Esophagus squamous epithelium (tissue), 5 donors: ENCODE results near the gene ABHD12. TPM values are rescaled to one million over a fixed set of nuclear protein-coding genes. Genes with fewer than 3 reads are reported as not detected.

Source experiments
- DNase-seq: peaks from one replicate; lab custom pipeline; 2025; lab: John Stamatoyannopoulos, UW
- H3K27ac ChIP-seq, 4 donors: fragments of 200-600 bp; sonication (generic); one replicate each; pipeline ENCODE4 v1.5.1; 2016 to 2019; ENCODE audit warnings: mild to moderate bottlenecking in 1 of 4
- H3K27me3 ChIP-seq, 4 donors: fragments of 200-600 bp; sonication (generic); 1 replicate in 3 of 4; 2 replicates in 1 of 4; pipeline versions ENCODE4 v1.5.1 to v1.6.0; 2017 to 2021; ENCODE audit warnings: antibody characterized with exemption in 1 of 4
- H3K36me3 ChIP-seq, 3 donors: fragments of 200-600 bp; sonication (generic); one replicate each; pipeline ENCODE4 v1.5.1; 2016 to 2019
- H3K4me1 ChIP-seq, 3 donors: fragments of 200-600 bp; sonication (generic); one replicate each; pipeline ENCODE4 v1.5.1; 2017 to 2019
- H3K4me3 ChIP-seq, 4 donors: fragments of 200-600 bp; sonication (generic); 1 replicate in 3 of 4; 2 replicates in 1 of 4; pipeline ENCODE4 v1.5.1; 2016 to 2019; ENCODE audit warnings: mild to moderate bottlenecking in 2 of 4, moderate library complexity in 1 of 4
- H3K9me3 ChIP-seq, 3 donors: fragments of 200-600 bp; sonication (generic); one replicate each; pipeline ENCODE4 v1.5.1; 2016 to 2019
- POLR2A ChIP-seq, 4 donors: fragments of 450-650 bp; IDR thresholded peaks; one replicate each; pipeline ENCODE4 v1.6.1; 2017; ENCODE audit warnings: antibody characterized with exemption in 4 of 4, mild to moderate bottlenecking in 4 of 4, moderate library complexity in 3 of 4
- WGBS, 2 donors: methylation state at CpG; one replicate each; pipeline ENCODE4 v1.1.5; 2018; 5-methylcytosine and 5-hydroxymethylcytosine counted together
- intact Hi-C: fragments of 100-400 bp; cut with DNase I; formaldehyde crosslinking; loops from one replicate; pipeline ENCODE4 v1.15.0; 2022
- total RNA-seq, 4 donors: library from RNA; depleted of rRNA; stranded (reverse); fragments of >200 nt; gene quantifications; one replicate each; pipeline ENCODE4 v1.1.0, GENCODE V29; 2016
- TF ChIP-seq, protein P1 (sequence below), 6 experiments: fragments of 450-650 bp in 4 of 6; fragments of 200-600 bp in 2 of 6; sonication (generic) in 2 of 6; IDR thresholded peaks; one replicate each; pipeline ENCODE4 v1.5.1; 2016 to 2019; ENCODE audit warnings: antibody characterized with exemption in 6 of 6, mild to moderate bottlenecking in 4 of 6, moderate library complexity in 4 of 6
- donor health status: DM: yes; HTN: yes; CAD: no.

ABHD12 gene
- total RNA-seq, 4 donors from 2014 or later, result 23.8 to 62.1 (median 36.4) TPM

DNA sequence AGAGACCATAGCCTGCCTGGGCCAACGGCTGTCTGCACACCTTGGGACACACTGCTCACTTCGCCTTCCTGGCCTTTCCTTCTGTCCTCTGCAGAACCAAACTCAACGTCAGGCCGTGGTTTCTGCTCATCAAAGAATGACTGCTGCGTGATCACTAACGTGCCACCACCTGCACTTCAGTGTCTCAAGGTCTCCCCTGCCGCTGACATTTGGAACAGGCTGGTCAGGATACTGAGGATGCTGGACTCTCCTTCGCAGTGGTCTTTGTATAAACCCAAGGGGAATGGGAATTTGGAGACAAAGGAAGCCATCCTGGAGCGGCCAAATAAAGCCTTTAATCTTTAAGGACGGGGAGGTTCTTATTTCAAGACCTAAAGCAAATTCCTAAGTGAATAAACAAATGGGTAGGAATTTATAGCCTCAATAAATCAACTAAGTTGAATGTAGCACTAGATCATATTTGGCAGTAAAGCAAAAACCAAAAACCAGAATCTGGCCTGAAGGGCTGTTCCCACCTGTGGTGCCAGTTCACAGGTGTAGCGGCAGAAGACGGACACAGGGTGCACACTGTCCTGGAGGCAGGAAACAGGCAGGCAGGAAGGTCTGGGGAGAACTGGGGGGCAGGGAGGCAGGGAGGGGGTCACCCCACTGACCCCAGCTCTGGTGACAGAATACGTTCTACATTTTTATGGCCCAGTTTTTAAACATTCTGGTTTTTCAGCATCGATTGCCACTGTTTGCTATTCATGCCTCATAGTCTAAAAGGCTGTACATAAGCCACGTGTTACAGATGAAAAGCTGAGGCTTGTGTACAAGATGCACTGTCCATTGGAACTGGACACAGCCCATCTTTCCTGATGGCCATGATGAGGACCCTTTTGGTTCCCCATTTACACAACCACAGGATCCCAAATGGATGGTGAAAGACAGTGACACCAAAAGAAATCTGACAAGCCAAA lies 36.6 kb downstream of the ABHD12 start:
- H3K36me3 ChIP-seq, result no peaks in the 10 kb centered on the region
- H3K4me3 ChIP-seq, result no peak overlapping the region
- peaks cover 0 to 47% (median 10%) of the 10 kb centered on the region in 3 donors for H3K4me1 ChIP-seq
- no peak for TF ChIP-seq POLR2A (IDR thresholded peaks at IDR 0.05)
- TF ChIP-seq, protein P1, sequence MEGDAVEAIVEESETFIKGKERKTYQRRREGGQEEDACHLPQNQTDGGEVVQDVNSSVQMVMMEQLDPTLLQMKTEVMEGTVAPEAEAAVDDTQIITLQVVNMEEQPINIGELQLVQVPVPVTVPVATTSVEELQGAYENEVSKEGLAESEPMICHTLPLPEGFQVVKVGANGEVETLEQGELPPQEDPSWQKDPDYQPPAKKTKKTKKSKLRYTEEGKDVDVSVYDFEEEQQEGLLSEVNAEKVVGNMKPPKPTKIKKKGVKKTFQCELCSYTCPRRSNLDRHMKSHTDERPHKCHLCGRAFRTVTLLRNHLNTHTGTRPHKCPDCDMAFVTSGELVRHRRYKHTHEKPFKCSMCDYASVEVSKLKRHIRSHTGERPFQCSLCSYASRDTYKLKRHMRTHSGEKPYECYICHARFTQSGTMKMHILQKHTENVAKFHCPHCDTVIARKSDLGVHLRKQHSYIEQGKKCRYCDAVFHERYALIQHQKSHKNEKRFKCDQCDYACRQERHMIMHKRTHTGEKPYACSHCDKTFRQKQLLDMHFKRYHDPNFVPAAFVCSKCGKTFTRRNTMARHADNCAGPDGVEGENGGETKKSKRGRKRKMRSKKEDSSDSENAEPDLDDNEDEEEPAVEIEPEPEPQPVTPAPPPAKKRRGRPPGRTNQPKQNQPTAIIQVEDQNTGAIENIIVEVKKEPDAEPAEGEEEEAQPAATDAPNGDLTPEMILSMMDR (IDR thresholded peaks at IDR 0.05), result no peak
- H3K9me3 ChIP-seq, result no peaks in the 10 kb centered on the region
- no peaks in the 10 kb centered on the region for H3K27me3 ChIP-seq
- DNase-seq, result no peak
- intact Hi-C loops, result no loop called here
- H3K27ac ChIP-seq, result no peak overlapping the region
- 31 to 48% methylated on average over 14 to 15 of the region's 15 CpGs for WGBS, 2 donors

- H3K4me1 ChIP-seq, result peaks cover 0 to 47% (median 10%) of the 10 kb centered on the region in 3 donors
- H3K27me3 ChIP-seq, result no peaks in the 10 kb centered on the region
- no peaks in the 10 kb centered on the region for H3K9me3 ChIP-seq
- no peak overlapping the region for H3K4me3 ChIP-seq
- TF ChIP-seq, protein P1 (IDR thresholded peaks at IDR 0.05), result no peak
- no peak for TF ChIP-seq POLR2A (IDR thresholded peaks at IDR 0.05)
- DNase-seq, result no peak
- H3K27ac ChIP-seq, result no peak overlapping the region
- WGBS, 2 donors, result 35 to 63% methylated on average over 2 to 3 of the region's 3 CpGs
- intact Hi-C loops, result no loop called here
- no peaks in the 10 kb centered on the region for H3K36me3 ChIP-seq
Measured at GRCh38 chr20:25353353-25353746, 37.3 kb downstream of the ABHD12 start.

DNA sequence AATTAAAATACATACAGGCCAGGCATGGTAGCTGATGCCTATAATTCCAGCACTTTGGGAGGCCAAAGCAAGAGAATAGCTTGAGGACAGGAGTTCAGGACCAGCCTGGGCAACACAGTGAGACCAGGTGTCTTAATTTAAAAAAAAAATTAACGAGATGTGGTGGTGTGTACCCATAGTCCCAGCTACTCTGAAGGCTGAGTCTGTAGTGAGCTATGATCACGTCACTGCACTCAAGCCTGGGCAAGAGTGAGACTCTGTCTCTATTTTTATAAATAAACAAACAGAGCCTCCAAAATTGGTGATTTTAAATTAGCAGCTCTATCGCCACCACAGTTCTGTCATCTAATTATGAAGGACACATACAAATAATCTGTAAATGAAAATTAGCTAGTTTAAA lies 37.9 kb downstream of the ABHD12 start:
- Histone ChIP-seq H3K27ac (no peak overlapping the region), H3K36me3 (no peaks in the 10 kb centered on the region), H3K9me3 (no peaks in the 10 kb centered on the region), H3K4me1 (peaks cover 0 to 47% (median 10%) of the 10 kb centered on the region in 3 donors), H3K27me3 (no peaks in the 10 kb centered on the region), H3K4me3 (no peak overlapping the region)
- intact Hi-C loops, result no loop called here
- no peak for TF ChIP-seq POLR2A (IDR thresholded peaks at IDR 0.05)
- TF ChIP-seq, protein P1 (IDR thresholded peaks at IDR 0.05), result no peak
- DNase-seq, result no peak
- 69 to 89% methylated on average over 3 of the region's 3 CpGs for WGBS, 2 donors

DNA sequence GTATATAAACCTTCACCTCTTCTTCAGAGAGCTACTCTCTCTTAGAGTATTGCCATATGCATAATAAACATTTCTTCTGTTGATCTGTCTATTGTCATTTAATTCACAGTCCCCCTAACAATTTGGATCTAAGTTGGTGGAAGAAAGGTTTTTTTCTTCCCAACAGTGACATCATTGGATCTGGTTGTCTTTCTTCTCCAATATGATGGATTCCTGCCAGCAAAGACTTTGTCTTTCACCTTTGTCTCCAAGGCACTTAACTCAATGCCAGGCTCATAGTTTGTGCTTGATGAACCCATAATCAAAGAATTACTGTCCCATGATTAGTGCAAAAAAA lies 39.6 kb downstream of the ABHD12 start:
- H3K27me3 ChIP-seq, result no peaks in the 10 kb centered on the region
- no peak overlapping the region for H3K4me3 ChIP-seq
- H3K27ac ChIP-seq, result no peak overlapping the region
- intact Hi-C loops, result no loop called here
- no peaks in the 10 kb centered on the region for H3K36me3 ChIP-seq
- no peak for TF ChIP-seq POLR2A (IDR thresholded peaks at IDR 0.05)
- TF ChIP-seq, protein P1 (IDR thresholded peaks at IDR 0.05), result no peak
- peaks cover 0 to 33% (median 10%) of the 10 kb centered on the region in 3 donors for H3K4me1 ChIP-seq
- no peaks in the 10 kb centered on the region for H3K9me3 ChIP-seq
- no peak for DNase-seq

GRCh38 chr20:25346349-25346748 lies 44.3 kb downstream of the ABHD12 start:
- no peak overlapping the region for H3K4me3 ChIP-seq
- no peak overlapping the region for H3K27ac ChIP-seq
- DNase-seq, result no peak
- peaks cover 0 to 2% (median 0%) of the 10 kb centered on the region in 3 donors for H3K4me1 ChIP-seq
- 94 to 97% methylated on average over 6 of the region's 6 CpGs for WGBS, 2 donors
- no peaks in the 10 kb centered on the region for H3K9me3 ChIP-seq
- H3K27me3 ChIP-seq, result no peaks in the 10 kb centered on the region
- TF ChIP-seq, protein P1 (IDR thresholded peaks at IDR 0.05), result no peak
- TF ChIP-seq POLR2A (IDR thresholded peaks at IDR 0.05), result no peak
- H3K36me3 ChIP-seq, result no peaks in the 10 kb centered on the region
- intact Hi-C loops, result no loop called here
